Measurements from ENCODE around the gene AKNA. TPM values are rescaled to one million over a fixed set of nuclear protein-coding genes. Genes with fewer than 3 reads are reported as not detected.

AKNA gene
- total and polyA plus RNA-seq, 2 of the 8 experiments (the other 6 are each of a cell fraction or from before 2014, with no cell fraction given), result 21.0 to 27.4 TPM

- no peak for TF ChIP-seq CHD7 (IDR thresholded peaks at IDR 0.05; ENCODE audit: insufficient replicate concordance, low read length)
- no peak for TF ChIP-seq BACH1 (IDR thresholded peaks at IDR 0.05; ENCODE audit: low read length)
- no peak for TF ChIP-seq ATF3 (IDR thresholded peaks at IDR 0.05; ENCODE audit: insufficient read depth, low read depth, low read length)
- TF ChIP-seq SIRT6 (IDR thresholded peaks at IDR 0.05; ENCODE audit: low read length), result no peak
- TF ChIP-seq GTF2F1 (IDR thresholded peaks at IDR 0.05; ENCODE audit: borderline replicate concordance, low read depth, low read length), result no peak
- TF ChIP-seq MAFK (IDR thresholded peaks at IDR 0.05; ENCODE audit: low read depth, low read length), result no peak
- no peak for TF ChIP-seq JUN (IDR thresholded peaks at IDR 0.05; ENCODE audit: low read depth, low read length)
- TF ChIP-seq RBBP5 (IDR thresholded peaks at IDR 0.05; ENCODE audit: borderline replicate concordance, low read depth, low read length), result no peak
These were observed 20.9 kb upstream of the AKNA start (continued) for GRCh38 chr9:114408645-114409044.
